Measurements from ENCODE around the gene JAZF1. TPM values are rescaled to one million over a fixed set of nuclear protein-coding genes. Genes with fewer than 3 reads are reported as not detected.

Gene JAZF1
- total and polyA plus RNA-seq, 2 of the 8 experiments (the other 6 are each of a cell fraction or from before 2014, with no cell fraction given) = 2.6 to 21.8 TPM

GRCh38 chr7:28145090-28145626 lies 35.4 kb downstream of the JAZF1 start (continued):
- no peak for TF ChIP-seq KDM5A (IDR thresholded peaks at IDR 0.05; ENCODE audit: low read length)

Data from H1 (cell line).